ENCODE data around the gene IRAK2. TPM values are rescaled to one million over a fixed set of nuclear protein-coding genes. Genes with fewer than 3 reads are reported as not detected.

Gene IRAK2
- total and polyA plus RNA-seq, 2 of the 8 experiments (the other 6 are each of a cell fraction or from before 2014, with no cell fraction given): 1.5 TPM

DNA sequence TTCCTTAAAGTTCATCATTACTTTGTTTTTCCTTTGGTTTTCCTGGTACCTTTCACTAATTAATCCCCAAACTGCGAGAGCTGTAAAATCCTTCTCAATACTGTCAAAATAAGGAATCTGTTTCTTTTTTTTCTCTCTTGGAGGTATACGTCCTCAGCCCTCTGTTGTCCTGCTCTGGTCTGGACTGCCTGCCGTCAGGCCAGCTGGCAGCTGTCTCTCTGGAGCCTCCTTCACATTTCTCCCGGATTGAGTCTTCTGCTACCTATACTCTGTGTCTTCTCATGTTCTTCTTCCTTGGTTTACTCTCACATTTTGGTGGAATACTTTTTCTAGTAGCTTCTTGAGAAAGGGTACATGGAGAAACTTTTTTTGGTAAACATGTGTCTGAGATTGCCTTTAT lies 97.3 kb downstream of the IRAK2 start (continued):
- TF ChIP-seq, protein P1, sequence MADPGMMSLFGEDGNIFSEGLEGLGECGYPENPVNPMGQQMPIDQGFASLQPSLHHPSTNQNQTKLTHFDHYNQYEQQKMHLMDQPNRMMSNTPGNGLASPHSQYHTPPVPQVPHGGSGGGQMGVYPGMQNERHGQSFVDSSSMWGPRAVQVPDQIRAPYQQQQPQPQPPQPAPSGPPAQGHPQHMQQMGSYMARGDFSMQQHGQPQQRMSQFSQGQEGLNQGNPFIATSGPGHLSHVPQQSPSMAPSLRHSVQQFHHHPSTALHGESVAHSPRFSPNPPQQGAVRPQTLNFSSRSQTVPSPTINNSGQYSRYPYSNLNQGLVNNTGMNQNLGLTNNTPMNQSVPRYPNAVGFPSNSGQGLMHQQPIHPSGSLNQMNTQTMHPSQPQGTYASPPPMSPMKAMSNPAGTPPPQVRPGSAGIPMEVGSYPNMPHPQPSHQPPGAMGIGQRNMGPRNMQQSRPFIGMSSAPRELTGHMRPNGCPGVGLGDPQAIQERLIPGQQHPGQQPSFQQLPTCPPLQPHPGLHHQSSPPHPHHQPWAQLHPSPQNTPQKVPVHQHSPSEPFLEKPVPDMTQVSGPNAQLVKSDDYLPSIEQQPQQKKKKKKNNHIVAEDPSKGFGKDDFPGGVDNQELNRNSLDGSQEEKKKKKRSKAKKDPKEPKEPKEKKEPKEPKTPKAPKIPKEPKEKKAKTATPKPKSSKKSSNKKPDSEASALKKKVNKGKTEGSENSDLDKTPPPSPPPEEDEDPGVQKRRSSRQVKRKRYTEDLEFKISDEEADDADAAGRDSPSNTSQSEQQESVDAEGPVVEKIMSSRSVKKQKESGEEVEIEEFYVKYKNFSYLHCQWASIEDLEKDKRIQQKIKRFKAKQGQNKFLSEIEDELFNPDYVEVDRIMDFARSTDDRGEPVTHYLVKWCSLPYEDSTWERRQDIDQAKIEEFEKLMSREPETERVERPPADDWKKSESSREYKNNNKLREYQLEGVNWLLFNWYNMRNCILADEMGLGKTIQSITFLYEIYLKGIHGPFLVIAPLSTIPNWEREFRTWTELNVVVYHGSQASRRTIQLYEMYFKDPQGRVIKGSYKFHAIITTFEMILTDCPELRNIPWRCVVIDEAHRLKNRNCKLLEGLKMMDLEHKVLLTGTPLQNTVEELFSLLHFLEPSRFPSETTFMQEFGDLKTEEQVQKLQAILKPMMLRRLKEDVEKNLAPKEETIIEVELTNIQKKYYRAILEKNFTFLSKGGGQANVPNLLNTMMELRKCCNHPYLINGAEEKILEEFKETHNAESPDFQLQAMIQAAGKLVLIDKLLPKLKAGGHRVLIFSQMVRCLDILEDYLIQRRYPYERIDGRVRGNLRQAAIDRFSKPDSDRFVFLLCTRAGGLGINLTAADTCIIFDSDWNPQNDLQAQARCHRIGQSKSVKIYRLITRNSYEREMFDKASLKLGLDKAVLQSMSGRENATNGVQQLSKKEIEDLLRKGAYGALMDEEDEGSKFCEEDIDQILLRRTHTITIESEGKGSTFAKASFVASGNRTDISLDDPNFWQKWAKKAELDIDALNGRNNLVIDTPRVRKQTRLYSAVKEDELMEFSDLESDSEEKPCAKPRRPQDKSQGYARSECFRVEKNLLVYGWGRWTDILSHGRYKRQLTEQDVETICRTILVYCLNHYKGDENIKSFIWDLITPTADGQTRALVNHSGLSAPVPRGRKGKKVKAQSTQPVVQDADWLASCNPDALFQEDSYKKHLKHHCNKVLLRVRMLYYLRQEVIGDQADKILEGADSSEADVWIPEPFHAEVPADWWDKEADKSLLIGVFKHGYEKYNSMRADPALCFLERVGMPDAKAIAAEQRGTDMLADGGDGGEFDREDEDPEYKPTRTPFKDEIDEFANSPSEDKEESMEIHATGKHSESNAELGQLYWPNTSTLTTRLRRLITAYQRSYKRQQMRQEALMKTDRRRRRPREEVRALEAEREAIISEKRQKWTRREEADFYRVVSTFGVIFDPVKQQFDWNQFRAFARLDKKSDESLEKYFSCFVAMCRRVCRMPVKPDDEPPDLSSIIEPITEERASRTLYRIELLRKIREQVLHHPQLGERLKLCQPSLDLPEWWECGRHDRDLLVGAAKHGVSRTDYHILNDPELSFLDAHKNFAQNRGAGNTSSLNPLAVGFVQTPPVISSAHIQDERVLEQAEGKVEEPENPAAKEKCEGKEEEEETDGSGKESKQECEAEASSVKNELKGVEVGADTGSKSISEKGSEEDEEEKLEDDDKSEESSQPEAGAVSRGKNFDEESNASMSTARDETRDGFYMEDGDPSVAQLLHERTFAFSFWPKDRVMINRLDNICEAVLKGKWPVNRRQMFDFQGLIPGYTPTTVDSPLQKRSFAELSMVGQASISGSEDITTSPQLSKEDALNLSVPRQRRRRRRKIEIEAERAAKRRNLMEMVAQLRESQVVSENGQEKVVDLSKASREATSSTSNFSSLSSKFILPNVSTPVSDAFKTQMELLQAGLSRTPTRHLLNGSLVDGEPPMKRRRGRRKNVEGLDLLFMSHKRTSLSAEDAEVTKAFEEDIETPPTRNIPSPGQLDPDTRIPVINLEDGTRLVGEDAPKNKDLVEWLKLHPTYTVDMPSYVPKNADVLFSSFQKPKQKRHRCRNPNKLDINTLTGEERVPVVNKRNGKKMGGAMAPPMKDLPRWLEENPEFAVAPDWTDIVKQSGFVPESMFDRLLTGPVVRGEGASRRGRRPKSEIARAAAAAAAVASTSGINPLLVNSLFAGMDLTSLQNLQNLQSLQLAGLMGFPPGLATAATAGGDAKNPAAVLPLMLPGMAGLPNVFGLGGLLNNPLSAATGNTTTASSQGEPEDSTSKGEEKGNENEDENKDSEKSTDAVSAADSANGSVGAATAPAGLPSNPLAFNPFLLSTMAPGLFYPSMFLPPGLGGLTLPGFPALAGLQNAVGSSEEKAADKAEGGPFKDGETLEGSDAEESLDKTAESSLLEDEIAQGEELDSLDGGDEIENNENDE (IDR thresholded peaks at IDR 0.05; ENCODE audit: insufficient replicate concordance, low read length): no peak
- no peak for TF ChIP-seq HDAC6 (IDR thresholded peaks at IDR 0.05; ENCODE audit: low read depth, low read length)
- TF ChIP-seq SUZ12 (IDR thresholded peaks at IDR 0.05; ENCODE audit: low read length): no peak
- TF ChIP-seq SIN3A (conservative IDR thresholded peaks at IDR 0.05 in 1 of 2, IDR thresholded peaks at IDR 0.05 in 1 of 2; ENCODE audit: low read depth in 1 of 2, low read length in 2 of 2): no peak
- TF ChIP-seq ASH2L (IDR thresholded peaks at IDR 0.05; ENCODE audit: low read length): no peak
- no peak for TF ChIP-seq RFX5 (IDR thresholded peaks at IDR 0.05; ENCODE audit: borderline replicate concordance, low read depth, low read length)
- no peak for TF ChIP-seq SAP30 (IDR thresholded peaks at IDR 0.05; ENCODE audit: insufficient read depth, insufficient replicate concordance, low read length)

Measured in H1 (cell line).